Measurements from ENCODE around the gene XPO4.
"Not testable (repeated sequence)": the region's sequence is repeated elsewhere in the genome, so short reads cannot be mapped to it uniquely, and the experiment has no call there.

Gene XPO4

GRCh38 chr13:20902438-20903163 is at the start of gene XPO4:
Gene XPO4, minus strand, starts transcription at chr13:20902746. Its CDS starts 8 bp downstream, at chr13:20902738.
- DNase-seq: peak; percentile 66 to 69

DNA sequence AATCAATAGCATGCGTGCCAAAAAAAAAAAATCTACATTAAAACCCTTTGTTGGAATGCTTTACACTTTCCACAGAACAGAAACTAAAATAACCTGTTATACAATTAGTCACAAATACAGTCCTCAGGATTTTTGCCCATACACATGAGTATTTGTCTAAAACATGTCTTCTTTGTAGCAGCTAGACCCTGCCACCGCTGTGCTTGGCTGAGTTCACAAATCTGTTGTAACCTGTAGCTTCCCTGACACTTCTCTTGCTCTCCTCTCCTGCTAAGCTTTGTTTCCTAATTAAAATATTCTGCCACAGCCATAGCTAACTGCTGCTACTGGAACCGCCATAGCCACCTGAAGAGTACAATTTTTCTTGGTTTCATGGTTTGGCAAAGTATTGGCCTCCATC is 45.5 kb upstream of the XPO4 start:
- DNase-seq: not testable (repeated sequence)

- DNase-seq: no peak
Measured at GRCh38 chr13:20945952-20946383, 43.4 kb upstream of the XPO4 start.

DNA sequence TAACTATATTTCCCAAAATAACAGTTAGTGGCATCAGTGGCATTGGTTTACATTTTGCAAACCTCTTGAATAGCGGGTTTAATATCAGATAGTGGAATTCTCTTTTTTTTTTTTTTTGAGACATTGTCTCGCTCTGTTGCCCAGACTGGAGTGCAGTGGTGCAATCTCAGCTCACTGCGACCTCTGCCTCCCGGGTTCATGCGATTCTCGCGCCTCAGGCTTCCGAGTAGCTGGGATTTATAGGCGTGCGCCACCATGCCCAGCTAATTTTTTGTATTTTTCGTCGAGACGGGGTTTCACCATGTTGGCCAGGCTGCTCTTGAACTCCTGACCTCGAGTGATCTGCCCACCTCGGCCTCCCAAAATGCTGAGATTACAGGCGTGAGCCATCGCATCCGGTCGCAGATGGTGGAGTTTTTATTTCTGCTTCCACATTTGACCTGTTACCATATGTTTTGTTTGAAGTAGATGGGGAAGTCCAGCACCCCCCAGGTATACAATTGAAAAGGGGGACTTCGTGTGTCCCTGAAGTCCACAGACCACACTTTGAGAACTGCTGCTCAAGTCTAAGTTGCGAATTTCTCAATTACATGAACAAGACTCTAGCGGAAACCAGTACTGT is 40.5 kb upstream of the XPO4 start:
- DNase-seq: no peak

DNA sequence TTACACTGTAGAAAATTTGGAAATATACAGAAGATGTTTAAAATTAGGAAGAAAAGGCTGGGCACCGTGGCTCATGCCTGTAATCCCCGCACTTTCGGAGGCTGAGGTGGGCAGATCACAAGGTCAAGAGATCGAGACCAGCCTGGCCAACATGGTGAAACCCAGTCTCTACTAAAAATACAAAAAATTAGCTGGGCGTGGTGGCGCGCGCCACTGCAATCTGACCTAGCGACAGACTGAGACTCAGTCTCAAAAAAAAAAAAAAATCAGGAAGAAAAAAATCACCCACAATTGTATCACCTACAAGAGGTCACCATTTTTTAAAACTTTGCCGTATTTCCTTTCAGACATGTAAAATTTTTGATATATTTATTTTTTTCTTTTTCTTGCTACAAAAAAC is 38.0 kb upstream of the XPO4 start:
- DNase-seq: not testable (repeated sequence)

GRCh38 chr13:20940083-20940482 is 37.5 kb upstream of the XPO4 start:
- DNase-seq: no peak

- no peak for DNase-seq
Measured at GRCh38 chr13:20939662-20940061, 37.1 kb upstream of the XPO4 start.

- no peak for DNase-seq
Measured at GRCh38 chr13:20938302-20938701, 35.8 kb upstream of the XPO4 start.

DNA sequence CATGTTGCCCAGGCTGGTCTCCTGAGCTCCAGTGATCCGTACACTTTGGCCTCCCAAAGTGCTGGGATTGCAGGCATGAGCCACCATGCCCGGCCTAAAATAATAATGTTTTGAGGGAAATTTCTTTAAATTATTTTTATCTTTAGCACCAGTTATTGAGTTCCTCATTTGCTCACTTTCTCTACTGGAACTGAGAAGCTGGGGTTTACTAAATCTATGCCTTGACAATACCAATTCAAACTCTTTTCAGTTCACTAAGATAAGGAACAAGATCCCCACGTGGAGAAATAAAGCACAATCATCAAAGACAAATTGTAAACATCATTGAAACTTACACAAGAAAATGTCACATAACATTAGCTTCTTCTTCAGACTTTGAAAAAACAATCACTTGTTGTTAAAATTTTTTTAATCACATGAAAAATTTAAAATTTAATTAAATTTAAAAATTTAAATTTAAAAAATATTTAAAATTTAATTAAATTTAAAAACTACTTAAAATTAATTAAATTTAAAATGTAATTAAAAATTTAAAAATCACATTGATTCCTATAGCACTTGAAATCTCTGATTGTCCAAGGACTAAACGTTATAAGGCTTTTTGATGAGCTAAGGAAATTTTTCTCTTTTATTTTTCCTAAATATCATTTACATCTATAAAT is 25.2 kb upstream of the XPO4 start:
- DNase-seq: no peak

DNA sequence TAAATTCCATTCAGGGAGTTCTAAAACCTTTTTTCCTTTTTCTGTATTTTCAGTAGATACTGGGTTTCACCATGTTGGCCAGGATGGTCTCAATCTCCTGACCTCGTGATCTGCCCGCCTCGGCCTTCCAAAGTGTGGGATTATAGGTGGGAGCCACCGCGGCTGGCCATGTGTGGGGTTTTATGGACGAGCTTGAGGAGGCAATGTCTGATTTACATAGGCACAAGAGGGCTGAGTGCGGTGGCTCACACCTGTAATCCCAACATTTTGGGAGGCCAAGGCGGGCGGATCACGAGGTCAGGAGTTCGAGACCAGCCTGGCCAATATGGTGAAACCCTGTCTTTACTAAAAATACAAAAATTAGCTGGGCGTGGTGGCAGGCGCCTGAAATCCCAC is 22.8 kb upstream of the XPO4 start:
- not testable (repeated sequence) for DNase-seq

DNA sequence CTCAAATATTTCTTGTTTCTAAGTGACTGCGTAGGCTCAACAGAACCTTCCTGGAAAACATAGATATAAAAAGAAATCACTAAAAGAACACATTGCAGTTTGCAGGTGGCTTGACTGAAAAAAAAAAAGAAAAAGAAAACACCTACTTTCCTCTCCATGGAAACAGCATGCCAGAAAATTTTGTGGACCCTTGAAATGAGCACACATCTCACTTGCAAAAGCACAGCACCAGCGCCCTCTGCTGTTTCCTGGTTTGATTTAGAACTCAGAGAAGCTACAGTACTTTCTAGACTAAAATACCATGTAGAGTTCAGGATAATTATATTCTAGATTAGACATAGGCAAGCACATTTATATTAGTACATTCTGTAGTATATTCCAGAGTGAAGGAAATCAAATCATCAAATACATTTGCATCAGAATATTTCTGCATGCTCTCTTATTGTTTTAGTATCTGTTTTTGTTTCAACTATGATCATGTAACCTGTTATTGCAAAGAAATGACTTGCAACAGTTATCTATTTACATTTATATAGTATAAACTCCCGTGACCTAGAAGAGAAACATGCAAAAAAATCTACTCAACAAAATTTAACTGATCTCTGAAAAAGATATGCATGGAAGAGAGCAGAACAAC is 22.3 kb upstream of the XPO4 start:
- DNase-seq: peak; percentile 78 to 81

GRCh38 chr13:20923272-20923671 is 20.7 kb upstream of the XPO4 start:
- DNase-seq: no peak

DNA sequence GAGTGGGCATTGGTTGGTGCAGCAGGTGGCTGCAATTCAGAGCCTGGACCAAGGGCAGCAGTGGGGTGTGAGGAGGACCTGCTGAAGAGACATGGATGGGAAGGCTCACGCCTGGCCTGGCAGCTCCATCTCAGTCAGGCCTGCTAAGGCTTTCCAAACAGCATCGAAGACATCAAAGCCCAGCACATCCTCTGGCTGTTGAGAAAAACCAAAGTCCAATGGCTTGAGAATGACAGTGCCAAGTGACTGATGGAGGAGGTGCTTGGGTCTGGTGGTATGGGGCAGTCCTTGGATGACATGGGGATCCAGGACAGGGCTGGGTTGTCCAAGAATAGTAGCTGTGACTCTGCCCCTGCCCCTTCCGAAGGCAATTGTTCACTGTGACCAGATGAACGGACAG is 19.0 kb upstream of the XPO4 start:
- no peak for DNase-seq

- DNase-seq: not testable (repeated sequence)
Measured at GRCh38 chr13:20915676-20916075, 13.1 kb upstream of the XPO4 start.

DNA sequence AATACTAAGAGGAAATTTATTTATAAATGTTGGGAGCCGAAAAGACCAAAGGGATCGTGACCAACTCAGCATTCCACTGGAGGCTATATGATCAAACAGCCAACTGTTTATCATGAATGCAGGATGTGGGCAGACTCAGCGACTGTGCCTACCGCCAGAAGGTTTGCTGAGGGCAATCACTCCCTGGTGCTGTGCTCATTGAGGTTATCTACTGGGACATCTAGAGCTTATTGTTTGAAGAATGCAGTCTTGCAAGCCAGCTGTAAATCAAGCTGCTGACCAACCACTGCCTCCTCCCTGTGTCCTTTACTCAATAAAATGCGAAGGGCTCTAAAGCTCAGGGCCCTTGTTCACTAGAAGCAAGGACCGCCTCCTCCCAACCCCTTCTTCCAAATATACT is 8.5 kb upstream of the XPO4 start:
- no peak for DNase-seq

DNA sequence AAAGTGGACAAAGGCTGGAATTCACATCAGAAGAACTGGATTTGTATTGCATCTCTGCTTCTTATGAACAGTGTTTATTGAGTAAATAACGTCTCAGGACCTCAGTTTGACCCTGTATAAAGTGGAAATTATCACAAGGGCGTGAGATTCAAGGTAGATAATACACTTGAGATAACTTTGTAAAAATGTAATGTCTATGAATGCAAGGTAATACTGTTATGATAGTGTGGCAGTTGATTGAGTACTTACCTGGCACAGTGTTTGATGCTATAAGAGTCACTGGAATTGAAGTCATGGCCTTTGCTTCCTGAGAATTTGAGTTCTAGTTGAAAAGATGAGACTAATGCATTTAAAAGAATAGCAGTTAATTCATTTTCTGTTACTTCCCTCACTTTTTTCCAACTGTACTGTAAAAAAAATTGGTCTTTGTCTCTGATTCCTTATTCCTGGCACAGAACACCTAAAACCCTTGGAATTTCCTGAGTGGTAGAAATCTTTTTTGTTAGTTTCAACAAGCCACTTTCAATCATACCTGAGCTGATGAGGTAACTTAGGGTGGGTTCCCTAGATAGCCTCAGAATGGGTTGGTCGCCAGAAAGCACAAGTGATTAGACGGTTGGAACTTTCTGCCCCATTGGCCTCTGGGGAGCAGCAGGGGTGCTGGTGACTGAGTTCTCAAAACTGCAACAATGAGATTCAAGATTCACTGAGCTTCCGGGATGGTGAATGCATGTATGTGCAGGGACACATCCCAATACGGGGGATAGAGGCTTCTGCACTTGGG is 6.4 kb upstream of the XPO4 start:
- no peak for DNase-seq

DNA sequence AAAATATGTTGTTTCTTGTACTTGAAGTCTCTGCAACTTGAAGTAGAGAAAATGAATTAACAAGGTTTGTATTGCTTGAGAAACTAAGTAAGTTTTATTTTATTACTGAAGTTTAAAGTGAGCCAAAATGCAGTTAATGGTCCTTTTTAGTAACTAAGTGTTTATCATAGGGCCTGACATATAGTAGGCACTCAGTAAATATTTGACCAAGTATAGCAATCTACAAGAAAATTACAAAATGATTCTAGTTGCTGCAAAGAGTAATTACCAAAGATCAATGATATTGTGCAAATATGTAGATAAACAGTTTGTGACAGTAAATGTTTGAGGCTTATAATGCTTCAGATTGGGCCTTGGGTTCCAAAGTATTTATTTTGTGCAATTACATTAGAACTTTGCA is 2.4 kb upstream of the XPO4 start:
- no peak for DNase-seq

- DNase-seq: no peak
Measured at GRCh38 chr13:20903164-20903475, 574 bp upstream of the XPO4 start.

DNA sequence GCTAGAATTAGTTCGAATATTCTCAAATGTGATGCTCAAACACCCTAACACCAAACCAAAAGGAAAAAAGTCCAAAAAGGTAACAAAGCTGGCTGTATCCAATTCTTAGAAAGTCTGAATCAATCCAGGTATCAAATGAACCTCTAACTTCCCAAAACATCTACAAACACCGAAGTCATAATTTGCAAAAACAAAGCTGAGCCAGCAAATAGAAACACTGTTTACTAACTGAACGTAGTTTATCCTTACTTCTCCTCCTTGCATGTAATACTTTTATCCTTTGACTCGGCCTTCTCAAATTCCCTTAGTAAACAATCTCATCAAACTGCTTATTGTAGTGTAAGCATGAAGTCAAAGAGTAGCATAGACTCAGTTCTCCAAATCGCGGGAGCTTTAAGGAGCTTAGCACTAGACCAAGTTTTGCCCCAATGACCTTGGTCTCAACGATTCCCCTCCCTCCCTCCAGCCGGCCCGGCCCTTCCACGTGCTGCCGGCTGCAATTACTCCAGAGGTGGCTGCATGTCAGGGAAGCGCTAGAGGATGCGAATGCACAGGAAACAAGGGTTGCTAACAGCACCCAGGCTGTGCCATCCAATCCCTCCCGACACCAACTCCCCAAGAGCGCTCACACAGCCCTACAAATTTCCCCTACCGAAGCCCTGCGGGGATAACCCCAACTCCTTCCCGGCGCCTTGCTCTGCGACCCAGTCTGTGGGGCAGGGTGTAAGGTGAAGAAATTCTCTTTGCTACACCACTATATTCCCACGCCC is 693 bp downstream of the XPO4 start:
- peak in 1 of 2 experiments; percentile 39 for DNase-seq

DNA sequence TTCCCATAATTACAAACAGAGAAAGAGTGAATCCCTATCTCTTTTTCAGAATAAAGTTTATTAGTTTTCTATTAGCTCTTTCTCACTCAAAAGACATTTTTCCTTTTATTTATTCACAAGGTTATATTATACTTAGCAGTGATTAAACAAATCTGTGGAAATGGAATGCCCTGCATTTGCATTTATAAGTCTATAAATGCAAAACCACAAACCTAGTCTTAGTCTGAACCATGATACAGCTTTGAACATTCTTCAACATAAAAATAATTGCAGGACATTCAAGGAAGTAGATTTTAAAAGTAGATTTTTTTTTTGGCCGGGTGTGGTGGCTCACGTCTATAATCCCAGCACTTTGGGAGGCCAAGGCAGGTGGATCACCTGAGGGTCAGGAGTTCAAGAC is 8.3 kb downstream of the XPO4 start:
- no peak for DNase-seq

DNA sequence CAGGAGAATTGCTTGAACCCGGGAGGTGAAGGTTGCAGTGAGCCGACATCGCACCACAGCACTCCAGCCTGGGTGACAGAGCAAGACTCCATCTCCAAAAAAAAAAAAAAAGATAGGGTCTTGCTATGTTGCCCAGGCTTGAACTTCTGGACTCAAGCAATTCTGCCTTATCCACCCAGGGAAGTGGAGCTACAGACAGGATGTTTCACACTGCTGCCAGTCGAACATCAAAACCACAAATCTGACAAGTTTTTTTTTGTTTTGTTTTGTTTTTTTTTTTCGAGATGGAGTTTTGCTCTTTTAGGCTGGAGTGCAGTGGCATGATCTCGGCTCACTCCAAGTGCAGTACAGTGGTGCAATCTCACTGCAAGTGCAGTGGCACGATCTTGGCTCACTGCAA is 10.8 kb downstream of the XPO4 start:
- no peak for DNase-seq

DNA sequence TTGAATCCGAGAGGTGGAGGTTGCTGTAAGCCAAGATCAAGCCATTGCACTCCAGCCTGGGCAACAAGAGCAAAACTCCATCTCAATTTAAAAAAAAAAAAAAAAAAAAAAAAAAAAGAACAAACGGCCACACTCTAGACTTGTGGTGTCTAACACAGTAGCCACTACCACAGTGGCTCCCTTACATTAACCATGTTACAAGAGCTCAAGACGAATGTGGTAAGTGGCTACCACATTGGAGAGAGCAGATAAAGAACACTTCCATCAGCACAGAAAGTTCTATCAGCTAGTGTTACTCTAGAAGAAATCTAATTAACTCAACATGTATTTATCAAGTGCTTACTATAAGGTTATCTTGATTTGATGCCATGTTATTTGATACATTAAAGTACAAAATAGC is 11.5 kb downstream of the XPO4 start:
- no peak for DNase-seq

Measured in SHP77 (cell line).